ENCODE data around the gene MST1R.
A peak's percentile ranks its signal among the peaks of the same experiment; 100 is the strongest.
"Not testable (repeated sequence)": the region's sequence is repeated elsewhere in the genome, so short reads cannot be mapped to it uniquely, and the experiment has no call there.

MST1R gene

GRCh38 chr3:49911124-49911420, 7.4 kb upstream of the MST1R start:
- no peak for DNase-seq

DNA sequence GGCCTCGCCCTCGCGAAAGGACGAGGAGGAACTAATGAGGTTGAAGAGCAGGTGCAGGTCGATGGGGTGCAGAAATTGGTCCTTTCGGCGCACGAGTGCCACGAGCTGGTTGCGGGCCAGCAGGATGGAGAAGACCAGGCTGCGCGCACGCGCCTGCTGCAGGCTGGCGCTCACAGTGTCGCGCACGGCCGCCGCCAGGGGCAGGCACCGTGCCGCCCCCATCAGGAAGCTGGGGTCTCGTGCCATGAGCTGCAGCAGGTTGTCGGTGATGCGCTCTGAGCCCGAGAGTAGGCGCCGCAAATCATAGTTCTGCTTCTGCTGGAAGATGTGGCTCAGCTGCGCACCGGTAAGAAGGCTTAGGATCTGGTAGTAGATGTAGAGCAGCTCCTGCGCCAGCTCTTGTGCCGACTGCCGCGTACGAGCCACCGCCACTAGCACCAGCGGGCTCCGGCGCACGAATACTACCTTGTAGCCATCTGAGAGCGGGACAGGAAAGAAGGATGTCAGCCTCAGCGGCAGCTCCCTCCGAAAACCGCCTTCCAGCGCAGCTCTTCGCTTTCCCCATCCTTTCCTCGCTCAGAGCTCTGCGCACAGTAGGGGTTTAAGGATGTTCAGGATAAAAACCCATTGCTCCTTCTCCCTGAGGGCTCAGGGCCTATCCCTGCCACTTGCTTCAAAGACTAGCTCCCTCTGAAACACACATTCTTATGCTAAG, 6.9 kb upstream of the MST1R start:
- no peak for DNase-seq

DNA sequence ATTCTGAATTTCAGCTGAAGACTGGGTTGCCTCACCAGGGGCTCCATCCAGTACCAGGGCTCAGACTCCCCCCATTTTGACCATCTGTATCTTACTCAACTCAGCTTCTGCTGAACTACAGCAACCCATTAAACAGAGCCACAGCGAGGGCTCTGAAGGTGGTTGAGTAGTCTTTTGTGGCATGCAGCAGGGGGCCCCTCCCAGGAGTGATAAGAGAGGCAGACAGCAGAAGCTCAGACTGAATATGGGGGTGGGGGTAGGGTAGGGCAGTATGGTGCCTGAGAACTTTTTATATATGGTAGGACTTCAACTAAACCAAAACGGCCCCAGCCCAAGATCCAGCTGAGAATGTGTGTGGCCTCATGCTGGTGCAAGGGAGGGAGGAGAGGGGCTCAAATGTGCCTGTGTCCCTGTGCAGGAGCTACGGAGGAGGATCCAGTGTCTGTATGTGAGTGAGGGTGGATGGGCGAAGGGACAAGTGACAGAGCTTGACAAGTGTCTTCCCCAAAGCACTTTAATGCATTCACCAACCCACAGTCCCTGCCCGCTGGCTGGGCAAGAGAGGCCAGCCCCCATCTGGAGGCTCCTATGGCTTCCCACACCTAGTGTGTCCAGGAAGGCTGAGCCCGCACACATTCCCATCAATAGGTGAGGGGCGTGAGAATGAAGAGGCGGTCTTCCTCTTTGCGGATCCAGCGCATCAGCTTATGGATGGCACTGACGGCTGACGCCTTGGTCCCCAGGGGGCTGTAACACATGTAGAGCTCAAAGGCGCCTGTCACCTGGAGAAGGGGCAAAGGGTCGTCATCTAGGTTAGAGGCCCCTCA, 4.9 kb upstream of the MST1R start:
- no peak for DNase-seq

DNA sequence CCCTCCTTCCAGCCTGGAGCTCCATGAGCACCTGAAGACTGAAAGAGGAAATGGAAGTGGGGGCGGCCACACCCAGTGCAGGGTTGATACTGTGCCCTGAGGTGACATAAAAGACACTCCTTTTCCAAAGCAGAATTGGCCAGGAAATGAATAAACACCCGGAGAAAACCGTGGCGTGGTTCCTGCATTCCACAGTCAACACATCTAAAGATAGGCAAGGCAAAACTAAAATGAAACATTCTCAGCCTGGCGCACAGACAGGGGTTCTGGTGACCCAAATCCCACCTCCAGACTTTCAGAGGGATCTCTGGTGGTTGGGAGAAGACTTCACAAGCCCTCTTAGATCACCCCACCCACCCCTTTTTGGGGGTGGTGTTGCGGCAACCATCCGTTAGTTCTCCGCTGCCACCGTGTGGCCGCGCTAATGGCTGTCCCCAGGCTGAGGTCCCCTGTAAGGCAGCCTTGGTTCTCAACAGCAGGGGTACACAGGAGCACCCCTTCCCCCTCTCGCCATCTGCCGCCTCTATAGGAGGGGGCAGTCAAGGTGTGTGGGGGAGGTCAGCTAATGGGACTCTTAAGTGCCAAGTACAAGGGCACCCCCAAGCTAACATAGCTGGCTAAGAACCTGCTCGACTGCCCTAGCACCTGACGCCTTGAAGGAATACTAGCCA, 2.5 kb upstream of the MST1R start:
- peak; percentile 60 for DNase-seq

- DNase-seq, result not testable (repeated sequence)
Measured at GRCh38 chr3:49904448-49904847, 775 bp upstream of the MST1R start.

DNA sequence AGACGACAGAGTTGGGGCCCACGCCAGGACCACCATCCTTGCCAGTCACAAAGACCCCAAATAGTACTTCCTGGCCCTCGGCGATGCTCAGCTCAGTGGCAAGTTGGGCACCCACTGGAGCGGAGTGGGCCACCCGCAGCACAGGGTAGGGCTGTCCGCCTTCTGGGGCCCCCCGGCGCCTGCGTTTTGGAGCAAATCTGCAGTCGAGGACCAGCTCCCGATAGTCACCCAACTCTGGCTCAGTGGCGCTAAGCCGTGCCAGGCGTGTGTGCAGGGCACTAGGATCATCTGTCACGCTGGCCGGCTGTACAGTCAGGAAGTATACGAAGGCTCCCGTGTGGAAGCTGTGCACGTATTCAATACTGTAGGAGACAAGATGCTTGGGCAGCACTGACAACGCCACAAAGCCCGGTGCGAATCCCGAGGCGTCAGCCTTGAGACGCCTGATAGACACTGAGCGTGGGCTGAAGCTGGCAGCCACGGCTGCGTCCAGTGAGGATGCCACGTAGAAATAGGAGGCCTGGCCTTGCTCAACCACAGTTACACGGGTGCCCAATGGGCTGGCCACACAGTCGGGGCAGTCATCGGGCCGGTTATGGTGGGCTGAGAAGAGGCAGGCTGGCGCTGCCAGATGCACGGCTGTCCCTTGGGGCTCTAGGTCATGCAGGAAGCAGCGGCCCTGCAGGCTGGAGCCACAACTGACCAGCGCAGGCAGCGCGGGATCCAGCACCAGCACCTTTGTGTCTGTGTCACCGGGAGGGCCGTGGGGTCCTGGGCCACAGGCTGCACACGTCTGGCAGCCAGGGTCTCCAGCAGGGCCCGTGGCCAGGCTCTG, 945 bp downstream of the MST1R start:
- no peak for DNase-seq

- DNase-seq, result peak; percentile 52
Measured at GRCh38 chr3:49901366-49902339, 2.0 kb downstream of the MST1R start.

DNA sequence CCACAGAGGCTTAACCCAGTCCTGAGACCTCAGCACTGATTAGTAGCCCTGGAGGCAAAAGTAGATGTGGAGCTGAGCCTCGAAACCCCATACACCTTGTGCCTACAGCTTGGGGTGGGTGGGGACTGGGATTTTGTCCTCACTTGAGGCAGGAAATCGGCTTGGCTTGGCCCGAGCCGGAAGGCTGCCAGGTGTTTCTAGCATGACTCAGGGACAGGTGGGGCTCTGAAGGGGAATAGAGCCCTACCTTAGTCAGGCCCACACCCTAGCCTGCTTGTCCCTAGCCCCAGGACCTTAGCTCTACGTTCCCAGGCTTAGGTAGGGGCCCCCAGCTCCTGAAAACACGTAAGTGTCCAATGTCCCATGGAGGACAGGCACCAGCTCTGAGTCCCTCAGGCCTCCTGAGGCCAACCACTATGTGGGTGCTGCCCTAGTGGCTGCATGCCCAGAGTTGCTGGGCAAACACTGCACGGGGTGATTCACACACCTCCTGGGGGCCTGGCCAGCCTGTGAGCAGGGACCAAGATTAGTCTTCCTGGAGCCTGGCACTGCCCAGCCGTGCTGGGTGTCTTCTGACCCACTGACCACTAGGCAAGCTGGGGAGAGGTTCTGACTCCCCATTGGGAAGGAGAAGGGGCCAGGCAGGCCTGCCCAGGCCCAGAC, 3.1 kb downstream of the MST1R start:
- no peak for DNase-seq

- DNase-seq, result no peak
Measured at GRCh38 chr3:49899815-49900214, 3.9 kb downstream of the MST1R start.

- DNase-seq, result no peak
Measured at GRCh38 chr3:49898991-49899390, 4.7 kb downstream of the MST1R start.

- DNase-seq, result no peak
Measured at GRCh38 chr3:49896345-49896744, 7.3 kb downstream of the MST1R start.

DNA sequence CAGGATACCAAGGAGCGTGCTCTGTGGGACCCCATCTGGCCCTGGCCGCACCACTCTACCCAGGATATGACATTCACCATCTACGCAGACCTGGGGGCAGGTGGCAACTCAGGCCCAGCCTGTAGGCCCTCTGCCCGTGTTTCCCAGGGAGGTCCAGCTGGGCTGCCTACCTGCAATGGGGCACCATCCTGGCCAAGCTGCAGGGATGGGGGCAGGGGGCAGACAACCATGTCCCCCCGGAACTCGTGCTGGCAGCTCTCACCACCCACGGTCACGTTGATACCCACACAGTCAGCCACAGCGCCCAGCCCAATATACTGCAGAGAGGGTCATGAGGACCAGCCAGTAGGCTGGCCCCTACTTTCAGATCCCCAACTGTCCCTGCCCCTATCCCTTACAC, 7.9 kb downstream of the MST1R start:
- no peak for DNase-seq

DNA sequence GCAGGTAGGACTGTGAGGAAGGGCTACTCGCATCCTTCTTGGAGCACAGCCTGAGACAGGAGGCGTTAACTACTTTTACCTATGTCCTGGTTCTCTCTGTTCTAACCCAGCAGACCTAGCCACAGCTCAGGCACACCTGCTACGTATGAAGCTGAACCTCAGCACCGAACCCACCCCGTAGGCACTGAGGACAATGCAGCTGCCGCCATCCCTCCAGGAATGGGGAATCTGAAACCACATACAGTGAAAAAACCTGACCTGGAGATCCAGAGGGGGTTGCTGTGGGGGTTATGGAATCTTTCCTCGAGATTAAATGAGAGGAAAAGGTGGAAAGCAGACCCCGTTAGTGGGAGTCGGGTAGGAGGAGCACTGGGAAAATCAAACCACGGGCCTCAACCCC, 14.4 kb downstream of the MST1R start:
- no peak for DNase-seq

DNA sequence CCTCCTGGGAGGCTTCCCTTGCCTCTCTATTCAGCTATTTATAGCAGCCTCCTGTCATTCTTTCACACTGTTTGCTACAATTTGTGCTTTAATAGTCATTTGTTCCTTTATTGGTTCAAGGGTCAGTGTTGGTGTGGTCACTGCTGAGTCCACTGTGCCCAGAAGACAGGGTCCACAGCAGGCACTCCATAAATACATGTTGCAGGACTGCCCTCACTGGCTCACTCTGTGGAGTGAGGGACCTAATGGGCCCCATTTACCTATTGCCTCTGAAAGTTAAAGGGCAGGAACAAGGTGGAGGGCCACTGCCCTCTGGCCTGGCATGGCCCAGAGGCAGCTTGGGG, 16.8 kb downstream of the MST1R start:
- DNase-seq, result no peak

DNA sequence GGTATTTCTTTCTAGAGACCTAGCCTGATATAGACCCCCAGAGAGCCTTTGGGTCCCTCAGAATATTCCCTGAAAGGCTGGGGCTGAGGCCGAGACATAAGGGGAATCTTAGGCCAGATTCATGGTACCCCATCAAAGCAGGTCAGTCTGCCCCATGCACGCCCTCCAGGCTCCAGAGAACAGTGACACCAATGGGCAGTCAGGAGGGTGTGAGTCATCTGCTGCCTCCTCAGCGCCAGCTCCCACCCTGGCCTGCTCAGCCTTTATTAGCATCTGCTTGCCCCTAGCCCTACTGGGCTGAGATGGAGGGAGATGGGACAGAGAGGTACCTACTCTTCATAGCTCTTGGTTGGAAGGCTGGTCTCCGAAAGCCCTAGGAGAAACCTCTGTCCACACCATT, 19.7 kb downstream of the MST1R start:
- DNase-seq, result no peak

DNA sequence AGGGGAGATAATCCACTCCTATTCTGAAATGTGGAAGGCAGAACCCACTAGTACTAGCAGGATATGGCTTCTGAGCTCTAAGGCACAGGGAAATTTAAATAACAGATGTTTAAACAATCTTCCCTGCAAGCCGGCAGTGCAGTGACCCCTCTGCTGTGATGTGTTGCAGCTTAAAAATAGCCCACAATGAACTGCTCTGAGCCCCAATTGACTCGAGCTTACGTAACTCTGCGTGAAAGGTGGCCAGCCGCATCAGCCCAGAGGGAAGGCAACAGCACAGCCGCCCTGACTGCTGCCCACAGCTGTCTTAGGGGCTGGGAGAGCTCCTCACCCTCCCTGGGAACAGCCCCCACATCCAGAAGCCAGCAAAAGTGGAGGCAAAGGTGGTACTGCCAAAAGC, 21.5 kb downstream of the MST1R start:
- DNase-seq, result peak; percentile 79

- DNase-seq, result no peak
Measured at GRCh38 chr3:49880581-49881315, 22.9 kb downstream of the MST1R start.

GRCh38 chr3:49879721-49880120, 24.0 kb downstream of the MST1R start:
- DNase-seq, result no peak

DNA sequence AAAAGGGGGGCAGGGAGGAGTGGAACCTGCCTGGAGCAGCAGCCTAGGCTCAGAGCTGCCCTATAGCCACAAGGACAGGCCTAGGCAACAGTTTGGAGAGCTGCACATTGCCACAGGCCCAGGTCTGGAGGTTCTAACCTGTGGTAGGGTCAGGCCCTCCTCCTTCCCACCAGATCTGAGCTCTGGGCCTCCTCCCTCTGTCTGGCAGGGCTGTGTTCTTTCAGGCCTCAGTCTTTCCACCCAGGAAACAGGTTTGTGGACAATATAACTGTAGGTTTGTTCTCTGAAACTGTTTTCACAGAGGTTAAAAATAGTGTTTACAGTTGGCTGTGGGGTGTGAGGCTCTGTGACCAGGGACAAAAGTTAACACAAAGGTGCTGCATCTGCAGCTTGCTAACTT, 25.0 kb downstream of the MST1R start:
- DNase-seq, result no peak

GRCh38 chr3:49877716-49878115, 26.0 kb downstream of the MST1R start:
- no peak for DNase-seq

- DNase-seq, result no peak
Measured at GRCh38 chr3:49876567-49876966, 27.1 kb downstream of the MST1R start.
